AG09309 (cell line): Measurements from ENCODE around the gene ZNF107.
"Not testable (repeated sequence)": the region's sequence is repeated elsewhere in the genome, so short reads cannot be mapped to it uniquely, and the experiment has no call there.

Experiments used
- DNase-seq: peaks from one replicate; pipeline ENCODE4 v3.0.0-alpha.2; 2010; ENCODE audit warnings: low read depth
- H3K4me3 ChIP-seq: 2 replicates; pipeline ENCODE4 v1.5.1; 2011; ENCODE audit warnings: mild to moderate bottlenecking, low read depth, low read length, moderate library complexity; ENCODE audit not compliant: control insufficient read depth
- TF ChIP-seq, protein P1 (sequence below): IDR thresholded peaks from 2 replicates; pipeline ENCODE4 v1.5.1; 2011; ENCODE audit warnings: mild to moderate bottlenecking, low read depth, low read length, inconsistent platforms; ENCODE audit not compliant: insufficient read depth, control insufficient read depth; ENCODE audit errors: missing control alignments

Gene ZNF107

DNA sequence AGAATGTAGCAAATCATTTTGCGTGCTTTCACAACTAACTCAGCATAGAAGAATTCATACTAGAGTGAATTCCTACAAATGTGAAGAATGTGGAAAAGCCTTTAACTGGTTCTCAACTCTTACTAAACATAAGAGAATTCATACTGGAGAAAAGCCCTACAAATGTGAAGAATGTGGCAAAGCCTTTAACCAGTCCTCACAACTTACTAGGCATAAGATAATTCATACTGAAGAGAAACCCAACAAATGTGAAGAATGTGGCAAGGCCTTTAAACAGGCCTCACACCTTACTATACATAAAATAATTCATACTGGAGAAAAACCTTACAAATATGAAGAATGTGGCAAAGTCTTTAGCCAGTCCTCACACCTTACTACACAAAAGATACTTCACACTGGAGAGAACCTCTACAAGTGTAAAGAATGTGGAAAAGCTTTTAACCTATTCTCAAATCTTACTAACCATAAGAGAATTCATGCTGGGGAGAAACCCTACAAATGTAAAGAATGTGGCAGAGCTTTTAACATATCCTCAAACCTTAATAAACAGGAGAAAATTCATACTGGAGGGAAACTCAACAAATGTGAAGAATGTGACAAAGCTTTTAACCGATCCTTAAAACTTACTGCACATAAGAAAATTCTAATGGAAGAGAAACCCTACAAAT is 40.8 kb downstream of the ZNF107 start:
- DNase-seq: no peak
- no peak overlapping the region for H3K4me3 ChIP-seq
- TF ChIP-seq, protein P1, sequence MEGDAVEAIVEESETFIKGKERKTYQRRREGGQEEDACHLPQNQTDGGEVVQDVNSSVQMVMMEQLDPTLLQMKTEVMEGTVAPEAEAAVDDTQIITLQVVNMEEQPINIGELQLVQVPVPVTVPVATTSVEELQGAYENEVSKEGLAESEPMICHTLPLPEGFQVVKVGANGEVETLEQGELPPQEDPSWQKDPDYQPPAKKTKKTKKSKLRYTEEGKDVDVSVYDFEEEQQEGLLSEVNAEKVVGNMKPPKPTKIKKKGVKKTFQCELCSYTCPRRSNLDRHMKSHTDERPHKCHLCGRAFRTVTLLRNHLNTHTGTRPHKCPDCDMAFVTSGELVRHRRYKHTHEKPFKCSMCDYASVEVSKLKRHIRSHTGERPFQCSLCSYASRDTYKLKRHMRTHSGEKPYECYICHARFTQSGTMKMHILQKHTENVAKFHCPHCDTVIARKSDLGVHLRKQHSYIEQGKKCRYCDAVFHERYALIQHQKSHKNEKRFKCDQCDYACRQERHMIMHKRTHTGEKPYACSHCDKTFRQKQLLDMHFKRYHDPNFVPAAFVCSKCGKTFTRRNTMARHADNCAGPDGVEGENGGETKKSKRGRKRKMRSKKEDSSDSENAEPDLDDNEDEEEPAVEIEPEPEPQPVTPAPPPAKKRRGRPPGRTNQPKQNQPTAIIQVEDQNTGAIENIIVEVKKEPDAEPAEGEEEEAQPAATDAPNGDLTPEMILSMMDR: no peak

DNA sequence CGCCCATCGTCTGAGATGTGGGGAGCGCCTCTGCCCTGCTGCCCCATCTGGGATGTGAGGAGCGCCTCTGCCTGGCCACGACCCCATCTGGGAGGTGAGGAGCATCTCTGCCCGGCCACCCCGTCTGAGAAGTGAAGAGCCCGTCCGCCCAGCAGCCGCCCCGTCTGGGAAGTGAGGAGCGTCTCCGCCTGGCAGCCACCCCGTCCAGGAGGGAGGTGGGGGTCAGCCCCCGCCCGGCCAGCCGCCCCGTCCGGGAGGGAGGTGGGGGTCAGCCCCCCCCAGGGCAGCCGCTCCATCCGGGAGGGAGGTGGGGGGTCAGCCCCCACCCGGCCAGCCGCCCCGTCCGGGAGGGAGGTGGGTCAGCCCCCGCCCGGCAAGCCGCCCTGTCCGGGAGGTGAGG is 52.0 kb downstream of the ZNF107 start:
- not testable (repeated sequence) for DNase-seq, H3K4me3 ChIP-seq

DNA sequence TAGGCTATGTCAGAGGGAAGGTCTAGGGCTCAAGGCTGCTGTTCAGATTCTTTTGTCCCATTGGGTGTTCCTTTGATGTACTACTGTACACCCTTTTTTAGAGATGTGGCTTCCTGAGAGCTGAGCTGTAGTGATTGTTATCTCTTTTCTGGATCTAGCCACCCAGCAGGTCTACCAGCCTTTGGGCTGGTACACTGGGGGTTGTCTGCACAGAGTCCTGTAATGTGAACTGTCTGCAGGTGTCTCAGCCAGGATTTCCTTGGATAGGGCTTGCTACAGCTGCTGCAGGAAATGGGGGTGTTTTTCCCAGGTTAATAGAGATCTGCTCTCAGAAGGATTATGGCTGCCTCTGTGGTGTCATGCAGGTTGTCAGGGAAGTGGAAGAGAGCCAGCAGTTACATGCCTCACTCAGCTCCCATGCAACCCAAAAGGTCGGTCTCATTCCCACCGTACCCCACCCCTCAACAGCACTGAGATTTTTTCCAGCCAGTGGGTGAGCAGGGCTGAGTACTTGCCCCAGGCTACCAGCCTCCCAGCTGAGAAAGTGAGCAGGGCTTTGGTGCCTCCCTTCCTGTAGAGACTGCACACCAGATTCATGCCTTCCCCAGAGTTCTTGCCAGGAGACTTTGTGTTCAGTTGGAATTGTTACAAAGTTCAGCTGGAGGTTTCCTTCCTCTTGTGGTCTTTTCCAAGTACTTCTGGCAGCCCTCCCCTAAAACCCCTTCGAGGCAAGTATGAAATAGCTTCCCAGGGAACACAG is 63.3 kb downstream of the ZNF107 start:
- TF ChIP-seq, protein P1: no peak
- no peak overlapping the region for H3K4me3 ChIP-seq
- DNase-seq: no peak

DNA sequence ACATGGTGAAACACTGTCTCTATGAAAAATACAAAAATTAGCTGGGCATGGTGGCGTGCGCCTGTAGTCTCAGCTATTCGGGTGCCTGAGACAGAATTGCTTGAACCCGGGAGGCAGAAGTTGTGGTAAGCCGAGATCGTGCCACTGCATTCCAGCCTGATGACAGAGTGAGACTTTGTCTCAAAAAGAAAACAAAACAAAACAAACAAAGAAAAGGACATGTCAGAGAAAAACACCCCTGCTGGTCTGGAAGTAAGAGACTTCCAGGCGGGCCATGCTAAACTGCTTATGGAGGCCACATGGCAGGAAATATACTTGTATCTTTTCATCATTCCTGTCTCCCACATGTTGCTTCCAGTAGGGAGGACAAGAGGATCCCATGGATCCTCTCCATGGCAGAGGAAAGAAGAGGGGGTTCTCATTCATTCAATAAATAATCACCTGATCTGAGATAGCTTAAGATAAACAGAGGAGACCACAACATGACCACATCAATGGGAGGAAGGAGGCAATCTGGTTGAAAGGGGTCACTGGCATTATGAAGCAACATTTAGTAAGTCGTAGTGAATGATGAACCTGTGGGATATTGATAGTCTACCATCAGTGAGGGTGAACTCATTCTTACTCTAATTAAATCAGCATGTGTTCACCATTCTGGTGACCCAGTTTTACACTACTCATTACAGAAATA is 67.8 kb downstream of the ZNF107 start:
- TF ChIP-seq, protein P1: no peak
- no peak for DNase-seq
- H3K4me3 ChIP-seq: no peak overlapping the region

DNA sequence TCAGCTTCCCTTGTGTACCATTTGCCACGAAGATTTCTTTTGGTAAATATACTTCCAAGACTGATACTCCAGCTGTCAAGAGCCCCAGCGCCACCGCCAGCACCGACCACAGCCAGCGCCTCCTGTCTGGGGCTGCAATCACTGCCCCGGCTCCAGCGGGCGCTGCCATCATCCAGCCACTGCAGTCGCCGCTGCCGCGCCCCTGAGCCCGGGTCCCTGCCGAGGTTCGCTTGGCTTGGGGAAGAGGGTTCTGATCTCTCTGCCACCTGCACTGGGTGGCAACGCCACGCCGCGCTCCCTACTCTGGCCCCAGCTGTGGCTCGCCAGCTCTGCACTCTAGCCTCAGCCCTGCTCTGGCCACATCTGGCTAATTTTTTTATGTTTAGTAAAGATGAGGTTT is 70.6 kb downstream of the ZNF107 start:
- no peak overlapping the region for H3K4me3 ChIP-seq
- TF ChIP-seq, protein P1: no peak
- DNase-seq: no peak

DNA sequence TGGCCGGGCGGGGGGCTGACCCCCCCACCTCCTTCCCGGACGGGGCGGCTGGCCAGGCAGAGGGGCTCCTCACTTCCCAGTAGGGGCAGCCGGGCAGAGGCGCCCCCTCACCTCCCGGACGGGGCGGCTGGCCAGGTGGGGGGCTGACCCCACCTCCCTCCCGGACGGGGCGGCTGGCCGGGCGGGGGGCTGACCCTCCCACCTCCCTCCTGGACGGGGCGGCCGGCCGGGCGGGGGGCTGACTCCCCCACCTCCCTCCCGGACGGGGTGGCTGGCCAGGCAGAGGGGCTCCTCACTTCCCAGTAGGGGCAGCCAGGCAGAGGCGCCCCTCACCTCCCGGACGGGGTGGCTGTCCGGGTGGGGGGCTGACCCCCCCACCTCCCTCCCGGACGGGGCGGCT is 72.5 kb downstream of the ZNF107 start:
- DNase-seq, H3K4me3 ChIP-seq: not testable (repeated sequence)

DNA sequence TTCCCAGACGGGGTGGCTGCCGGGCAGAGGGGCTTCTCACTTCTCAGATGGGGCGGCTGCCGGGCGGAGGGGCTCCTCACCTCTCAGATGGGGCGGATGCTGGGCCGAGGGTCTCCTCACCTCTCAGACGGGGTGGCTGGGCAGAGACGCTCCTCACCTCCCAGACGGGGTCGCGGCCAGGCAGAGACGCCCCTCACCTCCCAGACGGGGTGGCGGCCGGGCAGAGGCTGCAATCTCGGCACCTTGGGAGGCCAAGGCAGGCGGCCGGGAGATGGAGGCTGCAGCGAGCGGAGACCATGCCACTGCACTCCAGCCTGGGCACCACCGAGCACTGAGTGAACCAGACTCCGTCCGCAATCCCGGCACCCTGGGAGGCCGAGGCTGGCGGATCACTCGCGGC is 73.0 kb downstream of the ZNF107 start:
- not testable (repeated sequence) for DNase-seq, H3K4me3 ChIP-seq

DNA sequence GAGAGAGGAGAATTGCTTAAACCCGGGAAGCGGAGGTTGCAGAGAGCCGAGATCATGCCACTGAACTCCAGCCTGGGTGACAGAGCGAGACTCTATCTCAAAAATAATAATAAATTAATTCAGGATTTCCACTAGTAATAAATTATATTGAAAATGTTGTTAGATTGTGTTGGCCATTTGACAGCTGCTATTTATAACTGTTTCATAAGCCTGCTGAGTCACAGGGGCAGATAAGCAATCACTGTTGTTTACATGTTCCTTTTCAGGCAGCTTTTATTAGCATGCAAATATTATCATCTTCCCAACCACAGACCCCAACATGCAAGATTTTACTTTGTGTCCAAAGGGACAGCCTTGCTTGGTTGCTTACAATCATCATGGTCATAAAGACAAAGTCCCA is 78.7 kb downstream of the ZNF107 start:
- H3K4me3 ChIP-seq: no peak overlapping the region
- TF ChIP-seq, protein P1: no peak
- no peak for DNase-seq
